ENCODE data around the gene CHEK1.
"Not testable (repeated sequence)": the region's sequence is repeated elsewhere in the genome, so short reads cannot be mapped to it uniquely, and the experiment has no call there.

DNA sequence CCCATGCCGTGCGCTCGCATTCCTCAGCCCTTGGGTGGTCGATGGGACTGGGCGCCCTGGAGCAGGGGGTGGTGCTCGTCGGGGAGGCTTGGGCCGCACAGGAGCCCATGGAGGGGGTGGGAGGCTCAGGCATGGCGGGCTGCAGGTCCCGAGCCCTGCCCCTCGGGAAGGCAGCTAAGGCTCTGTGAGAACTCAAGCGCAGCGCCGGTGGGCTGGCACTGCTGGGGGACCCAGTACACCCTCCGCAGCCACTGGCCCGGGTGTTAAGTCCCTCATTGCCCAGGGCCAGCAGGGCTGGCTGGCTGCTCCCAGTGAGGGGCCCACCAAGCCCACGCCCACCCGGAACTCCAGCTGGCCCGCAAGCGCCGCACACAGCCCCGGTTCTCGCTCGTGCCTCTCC, 79.7 kb downstream of the CHEK1 start:
- TF ChIP-seq, protein P1, sequence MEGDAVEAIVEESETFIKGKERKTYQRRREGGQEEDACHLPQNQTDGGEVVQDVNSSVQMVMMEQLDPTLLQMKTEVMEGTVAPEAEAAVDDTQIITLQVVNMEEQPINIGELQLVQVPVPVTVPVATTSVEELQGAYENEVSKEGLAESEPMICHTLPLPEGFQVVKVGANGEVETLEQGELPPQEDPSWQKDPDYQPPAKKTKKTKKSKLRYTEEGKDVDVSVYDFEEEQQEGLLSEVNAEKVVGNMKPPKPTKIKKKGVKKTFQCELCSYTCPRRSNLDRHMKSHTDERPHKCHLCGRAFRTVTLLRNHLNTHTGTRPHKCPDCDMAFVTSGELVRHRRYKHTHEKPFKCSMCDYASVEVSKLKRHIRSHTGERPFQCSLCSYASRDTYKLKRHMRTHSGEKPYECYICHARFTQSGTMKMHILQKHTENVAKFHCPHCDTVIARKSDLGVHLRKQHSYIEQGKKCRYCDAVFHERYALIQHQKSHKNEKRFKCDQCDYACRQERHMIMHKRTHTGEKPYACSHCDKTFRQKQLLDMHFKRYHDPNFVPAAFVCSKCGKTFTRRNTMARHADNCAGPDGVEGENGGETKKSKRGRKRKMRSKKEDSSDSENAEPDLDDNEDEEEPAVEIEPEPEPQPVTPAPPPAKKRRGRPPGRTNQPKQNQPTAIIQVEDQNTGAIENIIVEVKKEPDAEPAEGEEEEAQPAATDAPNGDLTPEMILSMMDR (optimal IDR thresholded peaks at IDR 0.05 in 1 of 3, IDR thresholded peaks at IDR 0.05 in 1 of 3, conservative IDR thresholded peaks at IDR 0.05 in 1 of 3; ENCODE audit: extremely low read depth in 1 of 3, insufficient read depth in 2 of 3, low read length in 3 of 3) = not testable (repeated sequence)
- not testable (repeated sequence) for TF ChIP-seq EZH2 (IDR thresholded peaks at IDR 0.05; ENCODE audit: low read length)

All from keratinocyte (primary cell).